ENCODE measurements around the gene C19orf73.
"Not testable (repeated sequence)": the region's sequence is repeated elsewhere in the genome, so short reads cannot be mapped to it uniquely, and the experiment has no call there.

The C19orf73 gene

GRCh38 chr19:49148044-49148682, 29.2 kb upstream of the C19orf73 start:
- H3K9me3 ChIP-seq (ENCODE audit: control insufficient read depth, insufficient read depth, low read length) = no peaks in the 10 kb centered on the region
- H3K27me3 ChIP-seq (ENCODE audit: control insufficient read depth, insufficient read depth, low read length) = no peaks in the 10 kb centered on the region
- H3K4me1 ChIP-seq (ENCODE audit: control insufficient read depth, insufficient read depth, low read length) = peaks cover 3% of the 10 kb centered on the region; the same call in 1 of the 2 replicates
- no peaks in the 10 kb centered on the region for H3K36me3 ChIP-seq (ENCODE audit: control insufficient read depth, insufficient read depth, low read length)
- DNase-seq (ENCODE audit: low read depth, low spot score) = no peak
- no peak overlapping the region for H3K27ac ChIP-seq (ENCODE audit: low read length)
- H3K4me3 ChIP-seq (ENCODE audit: low read length) = peak overlapping the region; percentile 61; the same call in 1 of the 2 replicates
- WGBS (ENCODE audit: insufficient coverage, insufficient read length) = no CpG with 5 or more reads among the region's 11 CpGs

- not testable (repeated sequence) for H3K9me3 ChIP-seq (ENCODE audit: control insufficient read depth, insufficient read depth, low read length); H3K27ac ChIP-seq (ENCODE audit: low read length); H3K27me3 ChIP-seq (ENCODE audit: control insufficient read depth, insufficient read depth, low read length); H3K4me1 ChIP-seq (ENCODE audit: control insufficient read depth, insufficient read depth, low read length); DNase-seq (ENCODE audit: low read depth, low spot score); H3K36me3 ChIP-seq (ENCODE audit: control insufficient read depth, insufficient read depth, low read length)
- H3K4me3 ChIP-seq (ENCODE audit: low read length) = peak overlapping the region; percentile 54; the same call in 1 of the 2 replicates
- WGBS (ENCODE audit: insufficient coverage, insufficient read length) = no CpG with 5 or more reads among the region's 7 CpGs
Observed at GRCh38 chr19:49146408-49146770, 27.4 kb upstream of the C19orf73 start.

DNA sequence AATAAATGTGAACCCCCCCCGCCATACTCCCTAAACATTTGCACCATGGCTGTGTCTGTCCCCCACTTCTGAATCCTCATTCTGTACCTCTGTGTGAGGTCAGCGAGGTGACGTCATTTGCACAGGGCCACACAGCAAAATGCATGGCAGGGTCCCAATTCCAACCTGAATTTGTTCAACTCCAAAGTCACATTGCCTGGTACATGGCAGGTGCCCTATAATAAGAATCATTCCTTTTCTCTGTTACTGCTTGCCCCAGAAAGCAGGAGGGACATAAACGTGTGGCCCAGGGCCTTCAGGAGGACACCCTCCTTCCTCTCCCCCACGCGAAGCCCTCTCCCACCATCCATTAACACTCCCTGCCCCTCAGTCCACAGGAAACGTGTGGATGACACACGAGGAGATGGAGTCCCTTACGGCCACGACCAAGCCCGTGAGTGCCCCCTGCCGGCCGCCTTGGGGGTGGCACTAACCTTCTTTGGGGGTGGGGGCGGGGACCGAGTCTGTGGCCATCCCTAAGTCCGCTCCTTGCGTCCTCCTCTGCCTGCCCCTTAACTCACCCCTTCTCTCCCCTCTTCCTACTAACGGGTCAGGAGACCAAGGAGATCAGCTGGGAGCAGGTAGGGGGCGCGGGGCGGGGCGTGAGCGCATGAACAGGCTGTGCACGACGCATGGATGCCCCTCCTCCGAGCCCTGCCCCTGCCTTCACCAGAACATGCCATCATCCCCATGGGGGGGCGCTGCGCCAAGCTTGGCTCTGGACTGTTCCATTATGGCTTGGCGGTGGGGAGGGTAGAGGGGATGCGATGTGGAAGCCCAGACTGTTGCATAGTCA, 26.8 kb upstream of the C19orf73 start:
- Histone ChIP-seq H3K27ac (ENCODE audit: low read length) (no peak overlapping the region), H3K27me3 (ENCODE audit: control insufficient read depth, insufficient read depth, low read length) (no peaks in the 10 kb centered on the region), H3K9me3 (ENCODE audit: control insufficient read depth, insufficient read depth, low read length) (no peaks in the 10 kb centered on the region), H3K4me3 (ENCODE audit: low read length) (peak overlapping the region; percentile 54; the same call in 1 of the 2 replicates), H3K4me1 (ENCODE audit: control insufficient read depth, insufficient read depth, low read length) (peaks cover 1% of the 10 kb centered on the region; the same call in 1 of the 2 replicates), H3K36me3 (ENCODE audit: control insufficient read depth, insufficient read depth, low read length) (no peaks in the 10 kb centered on the region)
- DNase-seq (ENCODE audit: low read depth, low spot score) = no peak
- WGBS (ENCODE audit: insufficient coverage, insufficient read length) = no CpG with 5 or more reads among the region's 30 CpGs

- H3K36me3 ChIP-seq (ENCODE audit: control insufficient read depth, insufficient read depth, low read length) = no peaks in the 10 kb centered on the region
- H3K9me3 ChIP-seq (ENCODE audit: control insufficient read depth, insufficient read depth, low read length) = no peaks in the 10 kb centered on the region
- peaks cover 4% of the 10 kb centered on the region for H3K4me1 ChIP-seq (ENCODE audit: control insufficient read depth, insufficient read depth, low read length)
- H3K27me3 ChIP-seq (ENCODE audit: control insufficient read depth, insufficient read depth, low read length) = no peaks in the 10 kb centered on the region
- H3K27ac ChIP-seq (ENCODE audit: low read length) = no peak overlapping the region
- no CpG with 5 or more reads among the region's 21 CpGs for WGBS (ENCODE audit: insufficient coverage, insufficient read length)
- peak overlapping the region; percentile 60; the same call in 1 of the 2 replicates for H3K4me3 ChIP-seq (ENCODE audit: low read length)
- DNase-seq (ENCODE audit: low read depth, low spot score) = no peak
Observed at GRCh38 chr19:49142866-49143335, 24.0 kb upstream of the C19orf73 start.

DNA sequence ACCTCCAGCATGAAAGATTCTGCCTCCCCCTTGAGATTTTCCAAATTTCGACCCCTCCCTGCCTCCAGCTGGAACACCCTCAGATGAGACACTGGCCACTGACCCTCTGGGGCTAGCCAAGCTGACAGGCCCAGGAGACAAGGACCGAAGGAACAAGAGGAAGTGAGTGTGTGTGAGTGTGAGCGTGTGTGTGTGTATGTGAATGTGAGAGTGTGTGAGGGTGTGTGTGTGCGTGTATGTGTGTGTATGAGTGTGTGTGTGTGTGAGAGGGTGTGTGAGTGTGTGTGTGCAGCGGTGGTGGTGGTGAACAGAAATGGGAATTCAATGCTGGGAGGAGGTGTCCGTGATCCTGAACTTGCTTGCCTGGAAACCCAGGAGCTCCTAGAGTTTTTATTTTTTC, 22.4 kb upstream of the C19orf73 start:
- Histone ChIP-seq H3K4me1 (ENCODE audit: control insufficient read depth, insufficient read depth, low read length) (peaks cover 4% of the 10 kb centered on the region), H3K27ac (ENCODE audit: low read length) (no peak overlapping the region), H3K27me3 (ENCODE audit: control insufficient read depth, insufficient read depth, low read length) (no peaks in the 10 kb centered on the region), H3K36me3 (ENCODE audit: control insufficient read depth, insufficient read depth, low read length) (peaks cover 7% of the 10 kb centered on the region; the same call in 1 of the 2 replicates), H3K4me3 (ENCODE audit: low read length) (no peak overlapping the region), H3K9me3 (ENCODE audit: control insufficient read depth, insufficient read depth, low read length) (no peaks in the 10 kb centered on the region)
- no peak for DNase-seq (ENCODE audit: low read depth, low spot score)
- WGBS (ENCODE audit: insufficient coverage, insufficient read length) = 100% methylated on average over 4 of the region's 6 CpGs

DNA sequence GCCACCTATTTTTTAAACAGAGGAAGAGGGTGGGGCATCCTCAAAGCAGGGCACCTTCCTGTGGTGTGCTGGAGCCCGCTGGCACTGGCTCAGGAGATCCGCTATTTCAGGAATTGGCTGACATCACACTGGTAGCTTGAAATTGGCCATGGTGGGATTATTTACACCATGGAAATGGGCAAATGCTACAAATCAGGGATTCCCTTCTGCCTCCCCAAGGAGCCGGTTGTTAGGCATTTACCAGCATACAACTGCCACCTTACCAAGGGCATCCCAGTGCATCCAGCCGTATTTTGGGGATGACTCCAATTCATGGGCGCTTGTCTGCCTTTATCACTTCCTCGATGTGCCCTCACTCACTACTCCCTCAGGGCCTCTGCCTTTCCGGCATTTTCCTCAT, 22.0 kb upstream of the C19orf73 start:
- peaks cover 7% of the 10 kb centered on the region; the same call in 1 of the 2 replicates for H3K36me3 ChIP-seq (ENCODE audit: control insufficient read depth, insufficient read depth, low read length)
- H3K27ac ChIP-seq (ENCODE audit: low read length) = no peak overlapping the region
- H3K4me3 ChIP-seq (ENCODE audit: low read length) = no peak overlapping the region
- WGBS (ENCODE audit: insufficient coverage, insufficient read length) = no CpG with 5 or more reads among the region's 7 CpGs
- DNase-seq (ENCODE audit: low read depth, low spot score) = no peak
- peaks cover 4% of the 10 kb centered on the region for H3K4me1 ChIP-seq (ENCODE audit: control insufficient read depth, insufficient read depth, low read length)
- no peaks in the 10 kb centered on the region for H3K9me3 ChIP-seq (ENCODE audit: control insufficient read depth, insufficient read depth, low read length)
- no peaks in the 10 kb centered on the region for H3K27me3 ChIP-seq (ENCODE audit: control insufficient read depth, insufficient read depth, low read length)

- no peak overlapping the region for H3K27ac ChIP-seq (ENCODE audit: low read length)
- H3K36me3 ChIP-seq (ENCODE audit: control insufficient read depth, insufficient read depth, low read length) = peaks cover 7% of the 10 kb centered on the region; the same call in 1 of the 2 replicates
- no peaks in the 10 kb centered on the region for H3K9me3 ChIP-seq (ENCODE audit: control insufficient read depth, insufficient read depth, low read length)
- DNase-seq (ENCODE audit: low read depth, low spot score) = no peak
- H3K4me1 ChIP-seq (ENCODE audit: control insufficient read depth, insufficient read depth, low read length) = peaks cover 4% of the 10 kb centered on the region; the same call in 1 of the 2 replicates
- no CpG with 5 or more reads among the region's 10 CpGs for WGBS (ENCODE audit: insufficient coverage, insufficient read length)
- H3K4me3 ChIP-seq (ENCODE audit: low read length) = no peak overlapping the region
- no peaks in the 10 kb centered on the region for H3K27me3 ChIP-seq (ENCODE audit: control insufficient read depth, insufficient read depth, low read length)
Observed at GRCh38 chr19:49136771-49137171, 17.8 kb upstream of the C19orf73 start.

DNA sequence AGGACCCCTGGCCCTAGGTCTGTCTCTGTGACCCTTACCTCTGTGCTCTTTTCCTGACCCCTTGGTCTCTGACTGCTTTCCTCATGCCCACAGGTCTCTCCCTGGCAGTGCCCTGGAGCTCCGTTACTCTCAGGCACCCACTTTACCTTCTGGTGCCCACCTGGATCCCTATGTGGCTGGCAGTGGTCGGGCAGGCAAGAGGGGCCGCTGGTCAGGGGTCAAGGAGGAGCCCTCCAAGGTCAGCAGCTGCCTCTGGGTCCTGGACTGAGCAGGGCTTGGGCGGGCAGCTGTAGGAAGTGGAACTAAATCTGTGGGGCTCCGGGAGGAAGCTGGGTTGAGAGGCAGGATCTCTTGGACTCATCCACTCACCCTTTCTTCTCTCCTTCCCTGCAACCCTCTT, 16.7 kb upstream of the C19orf73 start:
- Histone ChIP-seq H3K4me1 (ENCODE audit: control insufficient read depth, insufficient read depth, low read length) (peaks cover 4% of the 10 kb centered on the region; the same call in 1 of the 2 replicates), H3K4me3 (ENCODE audit: low read length) (no peak overlapping the region), H3K27me3 (ENCODE audit: control insufficient read depth, insufficient read depth, low read length) (no peaks in the 10 kb centered on the region), H3K9me3 (ENCODE audit: control insufficient read depth, insufficient read depth, low read length) (no peaks in the 10 kb centered on the region), H3K36me3 (ENCODE audit: control insufficient read depth, insufficient read depth, low read length) (peaks cover 7% of the 10 kb centered on the region; the same call in 1 of the 2 replicates), H3K27ac (ENCODE audit: low read length) (no peak overlapping the region)
- DNase-seq (ENCODE audit: low read depth, low spot score) = no peak
- WGBS (ENCODE audit: insufficient coverage, insufficient read length) = no CpG with 5 or more reads among the region's 5 CpGs

DNA sequence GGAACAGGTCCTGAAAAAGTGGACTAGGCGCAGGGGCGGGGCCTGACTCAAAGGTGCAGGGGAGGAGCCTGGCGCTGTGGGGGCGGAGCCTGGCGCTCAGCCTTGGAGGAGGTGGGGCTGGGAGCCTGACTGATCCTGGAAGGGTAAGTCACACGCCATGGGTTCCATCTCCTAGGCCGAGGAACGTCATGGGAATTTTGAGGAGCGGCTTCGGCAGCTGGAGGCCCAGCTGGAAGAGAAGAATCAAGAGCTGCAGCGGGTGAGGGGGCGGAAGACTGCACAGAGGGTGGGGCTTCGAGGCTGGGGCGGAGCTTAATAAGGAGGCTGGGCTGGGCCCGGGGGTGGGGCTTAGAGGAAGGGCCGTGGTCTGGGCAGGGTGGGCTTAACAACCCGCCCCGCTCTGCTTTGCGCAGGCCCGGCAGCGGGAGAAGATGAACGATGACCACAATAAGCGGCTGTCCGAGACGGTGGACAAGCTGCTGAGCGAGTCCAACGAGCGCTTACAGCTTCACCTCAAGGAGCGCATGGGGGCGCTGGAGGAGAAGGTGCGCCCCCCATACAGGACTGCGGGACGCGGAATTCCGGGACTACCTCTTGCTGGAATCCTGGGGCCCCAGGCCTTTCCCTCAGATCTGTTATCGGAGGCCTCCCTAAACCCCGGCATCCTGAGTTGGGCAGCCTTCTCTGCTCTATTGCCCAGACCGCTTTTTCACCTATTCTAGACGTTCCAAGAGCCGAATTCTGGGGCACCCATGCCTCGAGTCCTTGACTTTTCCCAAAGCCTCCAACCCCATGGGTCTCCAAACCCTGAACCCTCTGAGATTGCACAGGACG, 14.9 kb upstream of the C19orf73 start:
- no CpG with 5 or more reads among the region's 42 CpGs for WGBS (ENCODE audit: insufficient coverage, insufficient read length)
- no peak for DNase-seq (ENCODE audit: low read depth, low spot score)
- H3K36me3 ChIP-seq (ENCODE audit: control insufficient read depth, insufficient read depth, low read length) = peaks cover 7% of the 10 kb centered on the region; the same call in 1 of the 2 replicates
- peaks cover 1% of the 10 kb centered on the region; the same call in 1 of the 2 replicates for H3K4me1 ChIP-seq (ENCODE audit: control insufficient read depth, insufficient read depth, low read length)
- no peaks in the 10 kb centered on the region for H3K9me3 ChIP-seq (ENCODE audit: control insufficient read depth, insufficient read depth, low read length)
- H3K27me3 ChIP-seq (ENCODE audit: control insufficient read depth, insufficient read depth, low read length) = no peaks in the 10 kb centered on the region
- H3K27ac ChIP-seq (ENCODE audit: low read length) = no peak overlapping the region
- no peak overlapping the region for H3K4me3 ChIP-seq (ENCODE audit: low read length)
